ENCODE results near the gene RCBTB1.

DNA sequence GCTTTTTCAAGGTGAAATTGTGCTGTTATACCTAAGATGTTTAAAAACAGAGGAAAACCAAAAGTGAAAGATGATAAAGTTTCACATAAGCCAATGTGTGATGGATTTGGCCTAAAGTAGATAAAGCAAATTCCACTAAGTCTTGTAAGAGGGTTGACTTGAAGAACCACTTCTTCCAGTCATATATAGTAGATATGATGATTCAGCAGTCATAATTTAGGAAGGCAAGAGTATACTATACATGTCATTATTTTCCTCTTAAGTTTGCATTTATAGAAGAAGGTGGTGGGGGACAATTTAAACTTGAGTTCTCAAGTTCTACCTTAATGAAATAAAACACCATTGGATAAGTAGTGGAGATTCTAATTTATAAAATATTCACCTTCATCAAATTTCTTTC lies 52.3 kb downstream of the RCBTB1 start:
- no peak for TF ChIP-seq POLR2AphosphoS5 (IDR thresholded peaks at IDR 0.05)
- no peak for TF ChIP-seq SMC3 (conservative IDR thresholded peaks at IDR 0.05; ENCODE audit: poor library complexity)
- TF ChIP-seq EZH2 (IDR thresholded peaks at IDR 0.05; ENCODE audit: borderline replicate concordance, insufficient read depth, low read length, poor library complexity, severe bottlenecking): no peak
- TF ChIP-seq, protein P1, sequence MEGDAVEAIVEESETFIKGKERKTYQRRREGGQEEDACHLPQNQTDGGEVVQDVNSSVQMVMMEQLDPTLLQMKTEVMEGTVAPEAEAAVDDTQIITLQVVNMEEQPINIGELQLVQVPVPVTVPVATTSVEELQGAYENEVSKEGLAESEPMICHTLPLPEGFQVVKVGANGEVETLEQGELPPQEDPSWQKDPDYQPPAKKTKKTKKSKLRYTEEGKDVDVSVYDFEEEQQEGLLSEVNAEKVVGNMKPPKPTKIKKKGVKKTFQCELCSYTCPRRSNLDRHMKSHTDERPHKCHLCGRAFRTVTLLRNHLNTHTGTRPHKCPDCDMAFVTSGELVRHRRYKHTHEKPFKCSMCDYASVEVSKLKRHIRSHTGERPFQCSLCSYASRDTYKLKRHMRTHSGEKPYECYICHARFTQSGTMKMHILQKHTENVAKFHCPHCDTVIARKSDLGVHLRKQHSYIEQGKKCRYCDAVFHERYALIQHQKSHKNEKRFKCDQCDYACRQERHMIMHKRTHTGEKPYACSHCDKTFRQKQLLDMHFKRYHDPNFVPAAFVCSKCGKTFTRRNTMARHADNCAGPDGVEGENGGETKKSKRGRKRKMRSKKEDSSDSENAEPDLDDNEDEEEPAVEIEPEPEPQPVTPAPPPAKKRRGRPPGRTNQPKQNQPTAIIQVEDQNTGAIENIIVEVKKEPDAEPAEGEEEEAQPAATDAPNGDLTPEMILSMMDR (IDR thresholded peaks at IDR 0.05; ENCODE audit: poor library complexity, severe bottlenecking): no peak
- TF ChIP-seq RAD21 (conservative IDR thresholded peaks at IDR 0.05): no peak
- TF ChIP-seq EP300 (conservative IDR thresholded peaks at IDR 0.05; ENCODE audit: poor library complexity, severe bottlenecking): no peak
- TF ChIP-seq, protein P2, sequence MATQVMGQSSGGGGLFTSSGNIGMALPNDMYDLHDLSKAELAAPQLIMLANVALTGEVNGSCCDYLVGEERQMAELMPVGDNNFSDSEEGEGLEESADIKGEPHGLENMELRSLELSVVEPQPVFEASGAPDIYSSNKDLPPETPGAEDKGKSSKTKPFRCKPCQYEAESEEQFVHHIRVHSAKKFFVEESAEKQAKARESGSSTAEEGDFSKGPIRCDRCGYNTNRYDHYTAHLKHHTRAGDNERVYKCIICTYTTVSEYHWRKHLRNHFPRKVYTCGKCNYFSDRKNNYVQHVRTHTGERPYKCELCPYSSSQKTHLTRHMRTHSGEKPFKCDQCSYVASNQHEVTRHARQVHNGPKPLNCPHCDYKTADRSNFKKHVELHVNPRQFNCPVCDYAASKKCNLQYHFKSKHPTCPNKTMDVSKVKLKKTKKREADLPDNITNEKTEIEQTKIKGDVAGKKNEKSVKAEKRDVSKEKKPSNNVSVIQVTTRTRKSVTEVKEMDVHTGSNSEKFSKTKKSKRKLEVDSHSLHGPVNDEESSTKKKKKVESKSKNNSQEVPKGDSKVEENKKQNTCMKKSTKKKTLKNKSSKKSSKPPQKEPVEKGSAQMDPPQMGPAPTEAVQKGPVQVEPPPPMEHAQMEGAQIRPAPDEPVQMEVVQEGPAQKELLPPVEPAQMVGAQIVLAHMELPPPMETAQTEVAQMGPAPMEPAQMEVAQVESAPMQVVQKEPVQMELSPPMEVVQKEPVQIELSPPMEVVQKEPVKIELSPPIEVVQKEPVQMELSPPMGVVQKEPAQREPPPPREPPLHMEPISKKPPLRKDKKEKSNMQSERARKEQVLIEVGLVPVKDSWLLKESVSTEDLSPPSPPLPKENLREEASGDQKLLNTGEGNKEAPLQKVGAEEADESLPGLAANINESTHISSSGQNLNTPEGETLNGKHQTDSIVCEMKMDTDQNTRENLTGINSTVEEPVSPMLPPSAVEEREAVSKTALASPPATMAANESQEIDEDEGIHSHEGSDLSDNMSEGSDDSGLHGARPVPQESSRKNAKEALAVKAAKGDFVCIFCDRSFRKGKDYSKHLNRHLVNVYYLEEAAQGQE (IDR thresholded peaks at IDR 0.05; ENCODE audit: borderline replicate concordance): no peak
- no peak for TF ChIP-seq TAF1 (IDR thresholded peaks at IDR 0.05; ENCODE audit: low read depth)
- no peak for TF ChIP-seq MXI1 (conservative IDR thresholded peaks at IDR 0.05; ENCODE audit: poor library complexity, severe bottlenecking)

Measured in neural cell (in vitro differentiated cells).